ENCODE data around the gene LVRN.
A peak's percentile ranks its signal among the peaks of the same experiment; 100 is the strongest.

The LVRN gene

DNA sequence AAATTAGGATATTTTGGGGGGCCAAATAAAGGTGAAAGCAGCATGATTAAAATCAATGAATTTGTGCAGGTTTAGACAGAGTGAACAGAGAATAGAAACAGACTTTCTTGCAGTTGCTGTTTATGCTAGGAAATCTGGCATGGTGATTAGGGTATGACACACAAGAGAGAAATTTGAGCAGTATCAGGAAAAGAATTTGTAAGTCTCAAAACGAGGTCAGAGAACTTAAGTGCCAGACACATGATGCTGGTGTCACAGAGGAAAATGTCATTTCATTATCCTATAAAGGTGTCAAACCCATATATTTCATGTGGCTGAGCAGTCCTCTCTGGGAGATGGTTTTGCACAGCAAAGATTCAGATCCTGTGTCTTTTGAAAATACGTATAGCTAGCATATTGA is 15.7 kb downstream of the LVRN start:
- no peak for TF ChIP-seq EZH2phosphoT487 (IDR thresholded peaks at IDR 0.05; ENCODE audit: low read depth)
- TF ChIP-seq CTCF (IDR thresholded peaks at IDR 0.05; ENCODE audit: low read depth, low read length), result no peak
- Histone ChIP-seq H3K9me3 (ENCODE audit: insufficient read depth, low read length) (no peaks in the 10 kb centered on the region), H3K27ac (ENCODE audit: low read length) (no peak overlapping the region), H3K4me3 (ENCODE audit: low read length) (no peak overlapping the region), H3K36me3 (replicated peaks; ENCODE audit: low read depth, low read length) (no peaks in the 10 kb centered on the region), H4K20me1 (ENCODE audit: insufficient read depth, low read length) (no peaks in the 10 kb centered on the region), H3K79me2 (ENCODE audit: low read length) (no peaks in the 10 kb centered on the region), H3K4me1 (ENCODE audit: low read length) (peaks cover 23% of the 10 kb centered on the region), H2AFZ (ENCODE audit: low read depth, low read length) (no peak overlapping the region), H3K9ac (ENCODE audit: low read length) (no peak overlapping the region), H3K27me3 (ENCODE audit: low read depth, low read length) (no peaks in the 10 kb centered on the region), H3K4me2 (ENCODE audit: low read length) (no peak overlapping the region)

DNA sequence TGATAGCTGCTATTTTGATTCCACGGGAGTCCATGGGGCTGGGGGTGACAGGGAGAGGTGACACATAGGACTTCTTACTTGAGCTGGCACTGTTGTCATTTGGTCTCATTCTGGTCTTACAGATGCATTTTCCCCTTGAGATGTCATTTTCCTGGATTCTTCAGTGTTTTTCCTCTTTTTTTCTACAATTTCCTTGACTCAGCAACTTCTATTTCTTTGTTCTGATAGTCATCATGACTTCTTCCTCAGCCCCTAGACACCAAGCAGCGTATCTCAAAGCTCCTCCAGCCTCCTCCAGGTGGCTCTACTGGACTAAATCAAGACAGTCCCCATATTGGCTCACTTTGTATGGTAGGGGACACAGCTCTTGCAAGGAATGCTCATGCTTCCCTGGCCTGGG is 16.5 kb downstream of the LVRN start:
- no peaks in the 10 kb centered on the region for H3K36me3 ChIP-seq (replicated peaks; ENCODE audit: low read depth, low read length)
- no peak overlapping the region for H2AFZ ChIP-seq (ENCODE audit: low read depth, low read length)
- no peak overlapping the region for H3K9ac ChIP-seq (ENCODE audit: low read length)
- no peak overlapping the region for H3K4me3 ChIP-seq (ENCODE audit: low read length)
- no peak overlapping the region for H3K4me2 ChIP-seq (ENCODE audit: low read length)
- H3K27ac ChIP-seq (ENCODE audit: low read length), result no peak overlapping the region
- TF ChIP-seq CTCF (IDR thresholded peaks at IDR 0.05; ENCODE audit: low read depth, low read length), result no peak
- no peak for TF ChIP-seq EZH2phosphoT487 (IDR thresholded peaks at IDR 0.05; ENCODE audit: low read depth)
- no peaks in the 10 kb centered on the region for H3K79me2 ChIP-seq (ENCODE audit: low read length)
- no peaks in the 10 kb centered on the region for H3K9me3 ChIP-seq (ENCODE audit: insufficient read depth, low read length)
- no peaks in the 10 kb centered on the region for H4K20me1 ChIP-seq (ENCODE audit: insufficient read depth, low read length)
- peaks cover 23% of the 10 kb centered on the region for H3K4me1 ChIP-seq (ENCODE audit: low read length)
- H3K27me3 ChIP-seq (ENCODE audit: low read depth, low read length), result no peaks in the 10 kb centered on the region

DNA sequence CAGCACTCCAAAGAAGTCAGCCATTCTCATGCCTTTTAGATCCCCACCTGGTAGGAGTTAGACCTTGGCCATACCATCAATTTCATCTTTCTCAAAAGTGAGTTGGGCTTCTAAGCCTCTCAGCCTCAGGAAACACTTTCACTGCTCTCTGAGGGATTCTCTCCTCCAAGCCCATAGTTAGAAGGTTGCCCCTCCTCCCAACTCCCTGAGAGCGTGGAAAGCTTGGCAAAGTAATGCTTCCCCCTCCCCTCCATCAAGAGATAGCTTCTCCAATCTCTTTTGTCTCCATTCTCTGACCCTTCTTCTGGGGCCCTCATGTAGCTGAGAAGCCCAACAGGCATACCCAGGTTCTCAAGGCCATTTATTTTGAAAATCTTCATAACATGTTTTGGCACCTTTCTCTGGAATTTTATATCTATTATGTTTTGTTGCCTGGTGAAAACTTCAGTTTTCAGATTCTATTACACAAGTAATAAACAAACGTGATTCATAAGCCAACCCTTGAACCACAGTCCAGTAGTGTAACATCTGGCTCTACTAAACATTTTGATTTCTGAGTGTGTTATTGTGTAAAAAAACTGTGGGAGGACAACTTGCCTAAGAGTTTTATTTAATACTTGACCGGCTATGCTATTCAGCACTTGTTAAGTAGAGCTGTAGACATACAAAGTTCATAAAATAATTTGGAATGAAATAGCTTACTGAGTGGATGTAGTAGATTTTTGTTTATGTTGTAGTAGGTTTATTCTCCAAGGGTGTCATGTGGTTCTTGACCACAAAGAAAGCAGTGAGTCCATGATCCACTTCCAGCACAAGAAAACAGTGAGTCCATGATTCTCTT is 17.1 kb downstream of the LVRN start:
- no peaks in the 10 kb centered on the region for H3K36me3 ChIP-seq (replicated peaks; ENCODE audit: low read depth, low read length)
- H3K9ac ChIP-seq (ENCODE audit: low read length), result no peak overlapping the region
- H3K4me3 ChIP-seq (ENCODE audit: low read length), result peak overlapping the region; percentile 46
- no peaks in the 10 kb centered on the region for H4K20me1 ChIP-seq (ENCODE audit: insufficient read depth, low read length)
- H3K4me1 ChIP-seq (ENCODE audit: low read length), result peaks cover 23% of the 10 kb centered on the region
- H3K27ac ChIP-seq (ENCODE audit: low read length), result no peak overlapping the region
- no peak overlapping the region for H2AFZ ChIP-seq (ENCODE audit: low read depth, low read length)
- H3K4me2 ChIP-seq (ENCODE audit: low read length), result peak overlapping the region; percentile 71
- no peak for TF ChIP-seq CTCF (IDR thresholded peaks at IDR 0.05; ENCODE audit: low read depth, low read length)
- TF ChIP-seq EZH2phosphoT487 (IDR thresholded peaks at IDR 0.05; ENCODE audit: low read depth), result no peak
- H3K79me2 ChIP-seq (ENCODE audit: low read length), result no peaks in the 10 kb centered on the region
- no peaks in the 10 kb centered on the region for H3K27me3 ChIP-seq (ENCODE audit: low read depth, low read length)
- H3K9me3 ChIP-seq (ENCODE audit: insufficient read depth, low read length), result no peaks in the 10 kb centered on the region

- H3K79me2 ChIP-seq (ENCODE audit: low read length), result no peaks in the 10 kb centered on the region
- no peak overlapping the region for H3K4me3 ChIP-seq (ENCODE audit: low read length)
- H3K27me3 ChIP-seq (ENCODE audit: low read depth, low read length), result no peaks in the 10 kb centered on the region
- TF ChIP-seq EZH2phosphoT487 (IDR thresholded peaks at IDR 0.05; ENCODE audit: low read depth), result no peak
- no peak for TF ChIP-seq CTCF (IDR thresholded peaks at IDR 0.05; ENCODE audit: low read depth, low read length)
- H3K36me3 ChIP-seq (replicated peaks; ENCODE audit: low read depth, low read length), result no peaks in the 10 kb centered on the region
- no peak overlapping the region for H3K27ac ChIP-seq (ENCODE audit: low read length)
- no peak overlapping the region for H2AFZ ChIP-seq (ENCODE audit: low read depth, low read length)
- H3K4me1 ChIP-seq (ENCODE audit: low read length), result peaks cover 23% of the 10 kb centered on the region
- H3K4me2 ChIP-seq (ENCODE audit: low read length), result no peak overlapping the region
- no peak overlapping the region for H3K9ac ChIP-seq (ENCODE audit: low read length)
- H4K20me1 ChIP-seq (ENCODE audit: insufficient read depth, low read length), result no peaks in the 10 kb centered on the region
- no peaks in the 10 kb centered on the region for H3K9me3 ChIP-seq (ENCODE audit: insufficient read depth, low read length)
Measured at GRCh38 chr5:115983519-115983918, 21.2 kb downstream of the LVRN start.
